ES-I3 (cell line): Measurements from ENCODE around the gene SERHL2.
"Not testable (repeated sequence)": the region's sequence is repeated elsewhere in the genome, so short reads cannot be mapped to it uniquely, and the experiment has no call there.

Source experiments
- H3K36me3 ChIP-seq: 2 replicates; pipeline ENCODE4 v1.6.1; 2013; ENCODE audit warnings: mild to moderate bottlenecking, low read length, control low read depth, moderate library complexity; ENCODE audit not compliant: insufficient read depth
- H3K4me1 ChIP-seq: 2 replicates; pipeline ENCODE4 v1.6.1; 2013; ENCODE audit warnings: mild to moderate bottlenecking, control low read depth, low read length; ENCODE audit not compliant: insufficient read depth
- H3K9ac ChIP-seq: 2 replicates; pipeline ENCODE4 v1.6.1; 2013; ENCODE audit warnings: low read depth, mild to moderate bottlenecking, low read length, moderate library complexity
- H3K9me3 ChIP-seq: 2 replicates; pipeline ENCODE4 v1.6.1; 2013; ENCODE audit warnings: mild to moderate bottlenecking, low read length, moderate library complexity; ENCODE audit not compliant: control insufficient read depth, insufficient read depth

The SERHL2 gene

DNA sequence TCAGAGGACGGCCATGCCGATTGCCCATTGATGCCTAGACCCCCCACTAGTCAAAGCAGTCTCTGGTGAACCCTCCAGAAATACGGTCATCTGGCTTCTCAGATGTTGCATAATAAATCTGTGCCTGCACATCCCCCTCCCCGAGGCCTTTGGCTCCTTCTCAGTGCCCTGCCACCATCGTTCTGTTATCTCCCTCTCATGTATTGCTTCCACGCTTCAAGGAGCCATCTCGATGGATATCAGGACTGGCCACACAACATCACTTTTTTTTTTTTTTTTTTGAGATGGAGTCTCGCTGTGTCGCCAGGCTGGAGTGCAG is 32.6 kb upstream of the SERHL2 start:
- Histone ChIP-seq H3K9me3 (no peaks in the 10 kb centered on the region), H3K9ac (no peak overlapping the region), H3K36me3 (0 out of 2 replicates have a peak, but pooled peaks cover 3% of the 10 kb centered on the region), H3K4me1 (no peaks in the 10 kb centered on the region)

- H3K9me3 ChIP-seq: no peaks in the 10 kb centered on the region
- no peaks in the 10 kb centered on the region for H3K4me1 ChIP-seq
- H3K36me3 ChIP-seq: 0 out of 2 replicates have a peak, but pooled peaks cover 3% of the 10 kb centered on the region
- no peak overlapping the region for H3K9ac ChIP-seq
Measured at GRCh38 chr22:42522546-42522945, 31.2 kb upstream of the SERHL2 start.

DNA sequence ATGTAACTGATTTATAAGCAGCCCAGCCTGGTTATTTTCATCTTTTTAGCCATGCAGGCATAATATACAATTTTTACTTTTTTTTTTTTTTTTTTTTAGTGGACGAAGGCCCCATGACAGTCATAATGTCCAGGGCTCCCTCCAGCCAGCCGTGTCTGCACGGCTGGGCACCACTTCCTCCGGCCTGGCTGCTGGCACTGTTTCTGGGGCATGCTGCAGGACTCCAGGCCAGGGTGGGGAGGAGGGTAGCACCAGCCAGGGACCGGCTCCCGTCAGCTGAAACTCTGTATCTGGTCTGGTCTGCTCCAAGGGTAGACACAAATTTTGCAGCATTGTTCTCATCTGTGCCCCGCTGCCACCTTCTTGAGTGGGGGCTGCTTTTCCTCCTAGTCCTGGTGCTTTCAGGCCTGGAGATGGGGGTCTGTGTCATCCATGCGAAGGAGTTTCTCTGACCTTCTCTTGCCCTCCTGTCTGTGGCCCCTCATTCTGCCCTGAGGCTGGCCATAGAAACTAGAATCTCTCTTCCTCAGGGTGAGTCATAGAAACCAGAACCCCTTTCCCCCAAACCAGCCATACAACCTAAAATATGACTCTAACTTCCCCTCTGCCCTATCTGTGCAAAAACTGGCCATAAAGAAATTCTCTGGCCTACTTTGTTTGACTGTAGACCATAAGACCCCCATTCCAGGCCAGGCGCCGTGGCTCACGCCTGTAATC is 25.0 kb upstream of the SERHL2 start:
- Histone ChIP-seq H3K9me3 (no peaks in the 10 kb centered on the region), H3K4me1 (no peaks in the 10 kb centered on the region), H3K9ac (no peak overlapping the region), H3K36me3 (no peaks in the 10 kb centered on the region)

GRCh38 chr22:42529435-42529834 is 24.3 kb upstream of the SERHL2 start:
- H3K9ac ChIP-seq, H3K36me3 ChIP-seq, H3K4me1 ChIP-seq, H3K9me3 ChIP-seq: not testable (repeated sequence)

GRCh38 chr22:42531401-42532084 is 22.2 kb upstream of the SERHL2 start:
- H3K9ac ChIP-seq, H3K4me1 ChIP-seq, H3K9me3 ChIP-seq: not testable (repeated sequence)

DNA sequence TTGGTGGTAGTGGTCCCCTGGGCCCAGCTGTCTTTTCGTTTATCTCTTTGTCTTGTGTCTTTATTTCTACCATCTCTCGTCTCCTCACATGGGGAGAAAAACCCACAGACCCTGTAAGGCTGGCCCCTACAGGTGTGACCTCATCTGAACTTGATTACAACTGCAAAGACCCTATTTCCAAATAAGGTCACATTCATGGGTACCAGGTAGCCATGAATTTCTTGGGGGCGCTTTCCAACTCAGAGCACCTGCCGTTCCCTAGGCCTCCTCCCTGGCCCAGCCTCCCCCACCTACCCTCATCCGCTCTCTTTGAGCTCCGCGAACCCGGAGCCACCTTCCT is 20.1 kb upstream of the SERHL2 start:
- Histone ChIP-seq H3K36me3 (no peaks in the 10 kb centered on the region), H3K9ac (no peak overlapping the region), H3K4me1 (no peaks in the 10 kb centered on the region)

More at GRCh38 chr22:42531401-42532084, 22.2 kb upstream of the SERHL2 start:
- not testable (repeated sequence) for H3K36me3 ChIP-seq

GRCh38 chr22:42535082-42535731 is 18.5 kb upstream of the SERHL2 start:
- not testable (repeated sequence) for H3K36me3 ChIP-seq, H3K9me3 ChIP-seq, H3K4me1 ChIP-seq, H3K9ac ChIP-seq

More for the DNA sequence above, 20.1 kb upstream of the SERHL2 start:
- H3K9me3 ChIP-seq: no peaks in the 10 kb centered on the region

- Histone ChIP-seq H3K9me3 (no peaks in the 10 kb centered on the region), H3K4me1 (no peaks in the 10 kb centered on the region), H3K36me3 (no peaks in the 10 kb centered on the region), H3K9ac (no peak overlapping the region)
Measured at GRCh38 chr22:42536166-42536565, 17.6 kb upstream of the SERHL2 start.

DNA sequence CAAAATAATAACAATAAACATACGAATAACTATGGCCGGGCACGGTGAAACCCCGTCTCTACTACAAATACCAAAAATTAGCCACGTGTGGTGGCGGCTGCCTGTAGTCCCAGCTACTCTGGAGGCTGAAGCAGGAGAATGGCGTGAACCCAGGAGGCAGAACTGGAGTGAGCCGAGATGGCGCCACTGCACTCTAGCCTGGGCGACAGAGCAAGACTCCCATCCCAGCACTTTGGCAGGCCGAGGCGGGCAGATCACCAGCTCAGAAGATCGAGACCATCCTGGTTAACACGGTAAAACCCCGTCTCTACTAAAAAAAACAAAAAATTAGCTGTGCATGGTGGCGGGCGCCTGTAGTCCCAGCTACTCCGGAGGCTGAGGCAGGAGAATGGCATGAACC is 17.1 kb upstream of the SERHL2 start:
- not testable (repeated sequence) for H3K9ac ChIP-seq, H3K4me1 ChIP-seq, H3K36me3 ChIP-seq, H3K9me3 ChIP-seq

DNA sequence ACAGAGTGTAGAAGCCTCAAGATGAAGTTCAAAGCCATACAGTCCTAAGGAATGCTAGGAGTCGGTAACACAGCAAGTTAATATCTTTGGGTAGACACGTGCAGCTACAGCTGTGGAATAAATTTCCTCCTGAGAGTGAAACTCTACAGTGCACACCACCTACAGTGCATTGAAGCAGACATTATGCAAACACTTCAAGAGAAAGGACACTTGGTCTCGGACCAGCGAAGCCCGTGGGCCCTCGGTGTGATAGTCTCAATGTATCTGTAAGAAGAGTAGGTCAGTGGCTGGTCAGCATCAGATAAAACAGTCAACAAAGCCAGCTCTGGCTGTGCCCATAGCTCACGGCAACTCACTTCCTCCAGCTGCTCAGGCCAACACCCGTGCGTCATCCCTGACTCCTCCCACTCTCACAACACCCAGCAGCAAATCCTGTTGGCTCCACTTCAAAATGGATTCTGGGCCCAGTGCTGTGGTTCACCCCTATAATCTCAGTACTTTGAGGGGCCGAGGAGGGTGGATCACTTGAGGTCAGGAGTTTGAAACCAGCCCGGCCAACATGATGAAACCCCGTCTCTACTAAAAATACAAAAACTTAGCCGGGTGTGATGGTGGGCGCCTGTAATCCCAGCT is 16.4 kb upstream of the SERHL2 start:
- not testable (repeated sequence) for H3K4me1 ChIP-seq, H3K9me3 ChIP-seq, H3K9ac ChIP-seq, H3K36me3 ChIP-seq

DNA sequence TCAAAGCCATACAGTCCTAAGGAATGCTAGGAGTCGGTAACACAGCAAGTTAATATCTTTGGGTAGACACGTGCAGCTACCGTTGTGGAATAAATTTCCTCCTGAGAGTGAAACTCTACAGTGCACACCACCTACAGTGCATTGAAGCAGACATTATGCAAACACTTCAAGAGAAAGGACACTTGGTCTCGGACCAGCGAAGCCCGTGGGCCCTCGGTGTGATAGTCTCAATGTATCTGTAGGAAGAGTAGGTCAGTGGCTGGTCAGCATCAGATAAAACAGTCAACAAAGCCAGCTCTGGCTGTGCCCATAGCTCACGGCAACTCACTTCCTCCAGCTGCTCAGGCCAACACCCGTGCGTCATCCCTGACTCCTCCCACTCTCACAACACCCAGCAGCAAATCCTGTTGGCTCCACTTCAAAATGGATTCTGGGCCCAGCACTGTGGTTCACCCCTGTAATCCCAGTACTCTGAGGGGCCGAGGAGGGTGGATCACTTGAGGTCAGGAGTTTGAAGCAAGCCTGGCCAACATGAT is 14.5 kb upstream of the SERHL2 start:
- H3K4me1 ChIP-seq, H3K9ac ChIP-seq, H3K9me3 ChIP-seq, H3K36me3 ChIP-seq: not testable (repeated sequence)

- Histone ChIP-seq H3K36me3 (no peaks in the 10 kb centered on the region), H3K9me3 (no peaks in the 10 kb centered on the region), H3K4me1 (peaks cover 11% of the 10 kb centered on the region), H3K9ac (no peak overlapping the region)
Measured at GRCh38 chr22:42544686-42545085, 9.1 kb upstream of the SERHL2 start.

GRCh38 chr22:42547562-42547961 is 6.2 kb upstream of the SERHL2 start:
- Histone ChIP-seq H3K9ac (no peak overlapping the region), H3K9me3 (no peaks in the 10 kb centered on the region), H3K4me1 (peaks cover 11% of the 10 kb centered on the region), H3K36me3 (no peaks in the 10 kb centered on the region)

DNA sequence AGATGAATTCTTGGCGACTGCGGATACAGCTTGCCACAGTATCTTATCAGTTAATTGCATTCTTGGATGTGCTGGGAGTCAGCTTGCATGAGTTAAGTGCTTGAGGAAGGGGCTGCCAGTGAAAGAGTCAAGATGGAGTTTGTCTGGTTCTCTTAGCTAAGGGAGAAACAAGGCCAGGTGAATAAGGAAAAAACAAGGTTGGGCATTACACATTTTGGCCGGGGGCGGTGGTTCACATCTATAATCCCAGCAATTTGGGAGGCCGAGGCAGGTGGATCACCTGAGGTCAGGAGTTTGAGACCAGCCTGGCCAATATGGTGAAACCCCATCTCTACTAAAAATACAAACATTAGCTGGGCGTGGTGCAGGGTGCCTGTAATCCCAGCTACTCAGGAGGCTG is 5.6 kb upstream of the SERHL2 start:
- not testable (repeated sequence) for H3K9ac ChIP-seq, H3K36me3 ChIP-seq, H3K9me3 ChIP-seq
- H3K4me1 ChIP-seq: peaks cover 11% of the 10 kb centered on the region
